Measurements from ENCODE around the gene PDIA6. TPM values are rescaled to one million over a fixed set of nuclear protein-coding genes. Genes with fewer than 3 reads are reported as not detected.
A peak's percentile ranks its signal among the peaks of the same experiment; 100 is the strongest.
"Not testable (repeated sequence)": the region's sequence is repeated elsewhere in the genome, so short reads cannot be mapped to it uniquely, and the experiment has no call there.

The PDIA6 gene
- total RNA-seq, 2 experiments from 2014 or later, result 161 to 165 TPM

GRCh38 chr2:10780821-10781220, 31.8 kb downstream of the PDIA6 start:
- H3K27ac Mint-ChIP-seq, H3K4me1 Mint-ChIP-seq, POLR2A ChIA-PET, H3K9me3 Mint-ChIP-seq, H3K4me3 Mint-ChIP-seq, CTCF ChIA-PET, H3K27me3 Mint-ChIP-seq: not testable (repeated sequence)
- DNase-seq, result peak; percentile 4
- H3K36me3 Mint-ChIP-seq (ENCODE audit: low read depth), result peaks cover 47% of the 10 kb centered on the region

- H3K27me3 Mint-ChIP-seq, result no peaks in the 10 kb centered on the region
- peaks cover 47% of the 10 kb centered on the region for H3K36me3 Mint-ChIP-seq (ENCODE audit: low read depth)
- no peaks in the 10 kb centered on the region for H3K4me1 Mint-ChIP-seq
- POLR2A ChIA-PET, result interaction anchor here (0.6 kb wide), 1 partner anchor 11 kb away, joined by 3 read pairs; no protein-coding TSS in a partner anchor
- no peak overlapping the region for H3K27ac Mint-ChIP-seq
- no peaks in the 10 kb centered on the region for H3K9me3 Mint-ChIP-seq
- DNase-seq, result no peak
- no peak overlapping the region for H3K4me3 Mint-ChIP-seq
- CTCF ChIA-PET, result no interaction called here
Observed at GRCh38 chr2:10780491-10780820, 32.1 kb downstream of the PDIA6 start.

GRCh38 chr2:10779776-10780490, 32.7 kb downstream of the PDIA6 start:
- no peak overlapping the region for H3K4me3 Mint-ChIP-seq
- DNase-seq, result no peak
- no peak overlapping the region for H3K27ac Mint-ChIP-seq
- no peaks in the 10 kb centered on the region for H3K4me1 Mint-ChIP-seq
- ChIA-PET POLR2A (interaction anchor here (0.6 kb wide), 1 partner anchor 12 kb away, joined by 3 read pairs; no protein-coding TSS in a partner anchor), CTCF (no interaction called here)
- H3K9me3 Mint-ChIP-seq, result no peaks in the 10 kb centered on the region
- peaks cover 42% of the 10 kb centered on the region for H3K36me3 Mint-ChIP-seq (ENCODE audit: low read depth)
- H3K27me3 Mint-ChIP-seq, result no peaks in the 10 kb centered on the region

GRCh38 chr2:10778724-10779115, 33.9 kb downstream of the PDIA6 start:
- DNase-seq, result no peak
- Mint-ChIP-seq H3K4me1 (peaks cover 1% of the 10 kb centered on the region), H3K36me3 (ENCODE audit: low read depth) (peaks cover 31% of the 10 kb centered on the region), H3K9me3 (no peaks in the 10 kb centered on the region), H3K27ac (no peak overlapping the region), H3K27me3 (no peaks in the 10 kb centered on the region), H3K4me3 (no peak overlapping the region)
- CTCF ChIA-PET, result no interaction called here
- POLR2A ChIA-PET, result interaction anchor here (1.0 kb wide), 1 partner anchor 33 kb away, joined by 4 read pairs; no protein-coding TSS in a partner anchor

GRCh38 chr2:10777842-10778723, 34.5 kb downstream of the PDIA6 start:
- Mint-ChIP-seq H3K9me3 (no peaks in the 10 kb centered on the region), H3K36me3 (ENCODE audit: low read depth) (peaks cover 24% of the 10 kb centered on the region), H3K27ac (no peak overlapping the region), H3K4me3 (no peak overlapping the region), H3K4me1 (peaks cover 1% of the 10 kb centered on the region), H3K27me3 (no peaks in the 10 kb centered on the region)
- ChIA-PET POLR2A (interaction anchor here (1.0 kb wide), 1 partner anchor 34 kb away, joined by 4 read pairs; no protein-coding TSS in a partner anchor), CTCF (no interaction called here)
- DNase-seq, result no peak

GRCh38 chr2:10777111-10777841, 35.3 kb downstream of the PDIA6 start:
- Mint-ChIP-seq H3K9me3 (no peaks in the 10 kb centered on the region), H3K4me3 (no peak overlapping the region), H3K4me1 (peaks cover 1% of the 10 kb centered on the region), H3K36me3 (ENCODE audit: low read depth) (peaks cover 20% of the 10 kb centered on the region), H3K27me3 (no peaks in the 10 kb centered on the region), H3K27ac (no peak overlapping the region)
- CTCF ChIA-PET, result no interaction called here
- no peak for DNase-seq
- POLR2A ChIA-PET, result no interaction called here

- POLR2A ChIA-PET, result no interaction called here
- CTCF ChIA-PET, result no interaction called here
- Mint-ChIP-seq H3K4me3 (no peak overlapping the region), H3K36me3 (ENCODE audit: low read depth) (peaks cover 12% of the 10 kb centered on the region), H3K27ac (no peak overlapping the region), H3K27me3 (no peaks in the 10 kb centered on the region), H3K9me3 (no peaks in the 10 kb centered on the region), H3K4me1 (peaks cover 1% of the 10 kb centered on the region)
- no peak for DNase-seq
Observed at GRCh38 chr2:10776231-10776977, 36.2 kb downstream of the PDIA6 start.

GRCh38 chr2:10775831-10776230, 36.8 kb downstream of the PDIA6 start:
- no peak for DNase-seq
- Mint-ChIP-seq H3K27ac (no peak overlapping the region), H3K4me1 (peaks cover 1% of the 10 kb centered on the region), H3K27me3 (no peaks in the 10 kb centered on the region), H3K9me3 (no peaks in the 10 kb centered on the region), H3K4me3 (no peak overlapping the region), H3K36me3 (ENCODE audit: low read depth) (peaks cover 9% of the 10 kb centered on the region)
- POLR2A ChIA-PET, result no interaction called here
- CTCF ChIA-PET, result no interaction called here

- H3K27ac Mint-ChIP-seq, result no peak overlapping the region
- ChIA-PET CTCF (no interaction called here), POLR2A (no interaction called here)
- H3K27me3 Mint-ChIP-seq, result no peaks in the 10 kb centered on the region
- H3K9me3 Mint-ChIP-seq, result no peaks in the 10 kb centered on the region
- H3K36me3 Mint-ChIP-seq (ENCODE audit: low read depth), result peaks cover 5% of the 10 kb centered on the region
- no peak overlapping the region for H3K4me3 Mint-ChIP-seq
- H3K4me1 Mint-ChIP-seq, result peaks cover 1% of the 10 kb centered on the region
- DNase-seq, result no peak
Observed at GRCh38 chr2:10775021-10775780, 37.4 kb downstream of the PDIA6 start.

- Mint-ChIP-seq H3K36me3 (ENCODE audit: low read depth) (no peaks in the 10 kb centered on the region), H3K9me3 (no peaks in the 10 kb centered on the region), H3K27me3 (no peaks in the 10 kb centered on the region), H3K4me3 (no peak overlapping the region), H3K4me1 (peaks cover 1% of the 10 kb centered on the region), H3K27ac (no peak overlapping the region)
- no peak for DNase-seq
- CTCF ChIA-PET, result no interaction called here
- POLR2A ChIA-PET, result no interaction called here
Observed at GRCh38 chr2:10774394-10774793, 38.2 kb downstream of the PDIA6 start.

- H3K4me1 Mint-ChIP-seq, result peaks cover 1% of the 10 kb centered on the region
- H3K27me3 Mint-ChIP-seq, result no peaks in the 10 kb centered on the region
- CTCF ChIA-PET, result no interaction called here
- H3K27ac Mint-ChIP-seq, result no peak overlapping the region
- no peak for DNase-seq
- H3K4me3 Mint-ChIP-seq, result no peak overlapping the region
- POLR2A ChIA-PET, result no interaction called here
- no peaks in the 10 kb centered on the region for H3K36me3 Mint-ChIP-seq (ENCODE audit: low read depth)
- no peaks in the 10 kb centered on the region for H3K9me3 Mint-ChIP-seq
Observed at GRCh38 chr2:10773821-10774341, 38.7 kb downstream of the PDIA6 start.

- no peak for DNase-seq
- POLR2A ChIA-PET, result no interaction called here
- H3K27me3 Mint-ChIP-seq, result no peaks in the 10 kb centered on the region
- H3K4me1 Mint-ChIP-seq, result peaks cover 1% of the 10 kb centered on the region
- H3K4me3 Mint-ChIP-seq, result no peak overlapping the region
- no peaks in the 10 kb centered on the region for H3K9me3 Mint-ChIP-seq
- CTCF ChIA-PET, result no interaction called here
- no peak overlapping the region for H3K27ac Mint-ChIP-seq
- no peaks in the 10 kb centered on the region for H3K36me3 Mint-ChIP-seq (ENCODE audit: low read depth)
Observed at GRCh38 chr2:10772868-10773215, 39.7 kb downstream of the PDIA6 start.

Measured in activated CD4-positive, alpha-beta memory T cell treated with anti-CD3 and anti-CD28 coated beads, Interleukin-2, amount 10 ng/mL, durations not matched to agents 7 days and 5 days (primary cell).